Pancreas (tissue), 10 donors: Measurements from ENCODE around the gene MYH2. TPM values are rescaled to one million over a fixed set of nuclear protein-coding genes. Genes with fewer than 3 reads are reported as not detected.

Source experiments
- ATAC-seq, 4 donors: fragments of 200-7000 bp; cut with Tn5 transposase; one replicate each; pipeline versions ENCODE4 v1.8.0 to v1.9.1; 2020; ENCODE audit warnings: mild to moderate bottlenecking in 4 of 4, moderate library complexity in 4 of 4
- DNase-seq, 6 donors: peaks; one replicate each; pipeline ENCODE4 v3.0.0-alpha.2; 2020
- FAIRE-seq: peaks from 2 replicates; lab custom pipeline; 2012; peaks lifted over from hg19 to GRCh38; lab: Jason Lieb, UNC
- H3K27ac ChIP-seq, 4 donors: fragments of 200-600 bp; sonication (generic); 1 replicate in 3 of 4; 2 replicates in 1 of 4; pipeline versions ENCODE4 v1.5.0 to v1.8.0; 2020
- H3K27me3 ChIP-seq, 4 donors: fragments of 200-600 bp; one replicate each; pipeline ENCODE4 v1.8.0; 2021
- H3K36me3 ChIP-seq, 3 donors: fragments of 200-600 bp; sonication (generic) in 1 of 3; one replicate each; pipeline versions ENCODE4 v1.5.0 to v1.8.0; 2020 to 2021
- H3K4me1 ChIP-seq, 3 donors: fragments of 200-600 bp; one replicate each; pipeline ENCODE4 v1.8.0; 2021
- H3K4me3 ChIP-seq, 4 donors: fragments of 200-600 bp; sonication (generic) in 2 of 4; one replicate each; pipeline versions ENCODE4 v1.5.0 to v1.8.0; 2020 to 2021
- H3K9me3 ChIP-seq, 4 donors: fragments of 200-600 bp; one replicate each; pipeline ENCODE4 v1.8.0; 2021
- CTCF ChIP-seq, 4 donors: fragments of 200-600 bp; sonication (generic) in 3 of 4; IDR thresholded peaks; one replicate each; pipeline versions ENCODE4 v1.5.0 to v1.8.0; 2021; ENCODE audit warnings: antibody characterized with exemption in 4 of 4
- WGBS, 2 donors: extraction: QIAGEN DNeasy Blood & Tissue Kit; methylation state at CpG; one replicate each; pipeline ENCODE4 v1.1.7; 2013; 5-methylcytosine and 5-hydroxymethylcytosine counted together
- intact Hi-C, 3 donors: fragments of 100-400 bp; cut with DNase I; formaldehyde crosslinking; loops; one replicate each; pipeline versions ENCODE4 v1.11.1 to v1.14.2; 2022
- polyA plus RNA-seq, 2 donors: library from polyadenylated mRNA; stranded (reverse); fragments of 200-250 nt; gene quantifications; one replicate each; pipeline ENCODE4 v1.2.3, GENCODE V29; 2013
- total RNA-seq, 6 donors: library from RNA; stranded (reverse); fragmentation: NEBNext Ultra II Directional in 4 of 6; extraction: Animal tissue kit (Norgen Biotek cat#: 25700) in 4 of 6; gene quantifications; one replicate each; pipeline versions ENCODE4 v1.2.1 to v1.2.4, GENCODE V29; 2021 to 2023
- donor health status: healthy with polysubstance abuse.
- donor health status: DM: no; HTN: no; CAD: no; lungs with moderate emphysema.
- donor health status: DM: no; HTN: no; CAD: no.
- donor health status: control.
- donor health status: control.
- donor health status: Bipolar disorder and iron deficiency.
- donor health status: DM: yes; HTN: yes; CAD: no.
- donor health status: DM: no; HTN: no; CAD: no.
- donor health status: DM: no; HTN: no; CAD: no.
- donor health status: DM: yes; HTN: yes; CAD: no.

Gene MYH2
- total and polyA plus RNA-seq, 8 donors = 0.05 TPM; not detected in 7

DNA sequence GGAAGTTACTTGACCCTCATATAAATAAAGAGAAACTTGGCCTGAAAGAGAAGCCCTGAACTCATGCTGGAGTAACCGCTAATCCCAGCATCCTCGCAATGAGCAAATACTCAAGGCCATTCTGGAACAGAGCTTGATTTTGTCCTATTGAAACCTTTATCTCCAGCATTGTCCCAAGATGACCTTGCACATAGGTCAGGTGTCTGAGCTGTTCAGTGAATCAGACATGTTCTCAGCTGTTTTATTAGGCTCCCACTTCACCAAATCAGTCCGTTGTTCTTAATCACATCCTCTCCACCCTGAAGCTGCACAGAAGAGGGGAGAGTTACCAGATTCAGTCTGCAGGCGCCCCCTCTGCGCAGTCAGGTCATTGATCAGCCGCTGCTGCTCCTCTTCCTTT lies 22.0 kb downstream of the MYH2 start:
- intact Hi-C loops = no loop called here
- no peak for TF ChIP-seq CTCF (IDR thresholded peaks at IDR 0.05)
- DNase-seq (no peak), FAIRE-seq (no peak), ATAC-seq (no peak)
- Histone ChIP-seq H3K4me1 (no peaks in the 10 kb centered on the region), H3K27me3 (peaks cover 0 to 3% (median 0%) of the 10 kb centered on the region in 4 donors), H3K9me3 (no peaks in the 10 kb centered on the region), H3K4me3 (no peak overlapping the region), H3K36me3 (no peaks in the 10 kb centered on the region), H3K27ac (no peak overlapping the region)
- 61 to 70% methylated on average over 6 of the region's 6 CpGs for WGBS, 2 donors

- FAIRE-seq (no peak), DNase-seq (no peak), ATAC-seq (no peak)
- Histone ChIP-seq H3K27ac (no peak overlapping the region), H3K4me1 (no peaks in the 10 kb centered on the region), H3K36me3 (no peaks in the 10 kb centered on the region), H3K4me3 (no peak overlapping the region), H3K9me3 (no peaks in the 10 kb centered on the region), H3K27me3 (peaks cover 0 to 3% (median 0%) of the 10 kb centered on the region in 4 donors)
- no peak for TF ChIP-seq CTCF (IDR thresholded peaks at IDR 0.05)
- WGBS, 2 donors = 65 to 76% methylated on average over 11 of the region's 11 CpGs
- intact Hi-C loops = no loop called here
Observed at GRCh38 chr17:10526517-10526916, 22.9 kb downstream of the MYH2 start.

DNA sequence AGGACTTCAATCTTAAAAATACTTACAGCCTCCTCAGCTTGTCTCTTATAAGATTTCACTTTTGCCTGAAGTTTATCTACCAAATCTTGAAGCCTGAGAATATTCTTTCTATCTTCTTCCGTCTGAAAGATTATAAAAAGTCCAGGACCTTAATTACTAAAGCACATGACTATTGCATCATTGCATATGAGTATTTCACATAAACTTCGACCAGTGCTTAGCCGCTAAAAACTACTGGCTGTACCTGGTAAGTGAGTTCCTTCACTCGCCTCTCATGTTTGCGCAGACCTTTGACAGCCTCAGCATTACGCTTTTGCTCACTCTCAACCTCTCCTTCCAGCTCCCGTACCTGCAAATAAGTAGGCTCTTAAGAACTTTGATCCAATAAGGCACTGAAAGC lies 26.4 kb downstream of the MYH2 start:
- 78 to 83% methylated on average over 7 of the region's 7 CpGs for WGBS, 2 donors
- no peak for FAIRE-seq
- no peak for TF ChIP-seq CTCF (IDR thresholded peaks at IDR 0.05)

DNA sequence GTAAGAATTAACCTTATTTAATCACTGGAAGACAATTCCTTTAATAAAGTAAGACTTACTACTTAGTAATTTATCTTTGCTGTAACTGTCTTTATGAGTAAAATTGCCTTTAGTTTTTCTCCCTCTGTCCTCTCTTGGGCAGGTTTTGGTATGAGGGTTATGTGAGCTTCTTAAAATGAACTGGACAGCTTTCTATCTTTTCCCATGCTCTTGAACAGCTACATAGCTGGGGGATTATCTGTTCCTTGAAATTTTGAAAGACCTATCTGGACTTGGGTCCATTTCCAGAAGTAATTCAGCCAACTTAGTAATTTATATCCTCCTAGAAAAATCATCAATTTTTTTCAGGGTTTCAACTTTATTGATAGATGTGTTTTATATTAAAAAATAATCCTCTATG lies 27.5 kb downstream of the MYH2 start:
- no peak overlapping the region for H3K27ac ChIP-seq
- H3K36me3 ChIP-seq = no peaks in the 10 kb centered on the region
- no peak for TF ChIP-seq CTCF (IDR thresholded peaks at IDR 0.05)
- H3K27me3 ChIP-seq = no peaks in the 10 kb centered on the region
- DNase-seq (no peak), ATAC-seq (no peak), FAIRE-seq (no peak)
- intact Hi-C loops = no loop called here
- no peak overlapping the region for H3K4me3 ChIP-seq
- H3K9me3 ChIP-seq = no peaks in the 10 kb centered on the region
- no peaks in the 10 kb centered on the region for H3K4me1 ChIP-seq

More for the DNA sequence above, 26.4 kb downstream of the MYH2 start:
- H3K36me3 ChIP-seq = no peaks in the 10 kb centered on the region
- no peaks in the 10 kb centered on the region for H3K4me1 ChIP-seq
- no peak overlapping the region for H3K27ac ChIP-seq
- no peaks in the 10 kb centered on the region for H3K27me3 ChIP-seq
- no peaks in the 10 kb centered on the region for H3K9me3 ChIP-seq
- no peak overlapping the region for H3K4me3 ChIP-seq
- intact Hi-C loops = no loop called here
- DNase-seq = no peak
- no peak for ATAC-seq

- no peak for TF ChIP-seq CTCF (IDR thresholded peaks at IDR 0.05)
Observed at GRCh38 chr17:10518271-10519037, 31.0 kb downstream of the MYH2 start, which contains the start of gene MYH1. TSS of gene MYH1 (minus strand) at chr17:10518542. CDS start at chr17:10516642, 1,900 bp downstream.

More at GRCh38 chr17:10518271-10519037, 31.0 kb downstream of the MYH2 start, which contains the start of gene MYH1:
- H3K9me3 ChIP-seq = no peaks in the 10 kb centered on the region
- no peaks in the 10 kb centered on the region for H3K4me1 ChIP-seq
- H3K36me3 ChIP-seq = no peaks in the 10 kb centered on the region
- 55 to 65% methylated on average over 11 of the region's 11 CpGs for WGBS, 2 donors
- intact Hi-C loops = no loop called here
- DNase-seq (no peak), ATAC-seq (no peak), FAIRE-seq (no peak)
- no peaks in the 10 kb centered on the region for H3K27me3 ChIP-seq
- H3K27ac ChIP-seq = no peak within 1 kb of the TSS
- no peak within 1 kb of the TSS for H3K4me3 ChIP-seq
